Lower leg skin (tissue), 3 donors: ENCODE data around the gene NUCB2.

Experiments used
- POLR2A ChIP-seq, 2 donors: fragments of 450-650 bp; IDR thresholded peaks; one replicate each; pipeline ENCODE4 v1.6.1; 2016 to 2017; ENCODE audit warnings: antibody characterized with exemption in 2 of 2, mild to moderate bottlenecking in 1 of 2, moderate library complexity in 1 of 2
- TF ChIP-seq, protein P1 (sequence below), 3 donors: fragments of 450-650 bp; IDR thresholded peaks; one replicate each; pipeline ENCODE4 v1.5.1; 2016; ENCODE audit warnings: antibody characterized with exemption in 3 of 3, mild to moderate bottlenecking in 3 of 3, moderate library complexity in 2 of 3

DNA sequence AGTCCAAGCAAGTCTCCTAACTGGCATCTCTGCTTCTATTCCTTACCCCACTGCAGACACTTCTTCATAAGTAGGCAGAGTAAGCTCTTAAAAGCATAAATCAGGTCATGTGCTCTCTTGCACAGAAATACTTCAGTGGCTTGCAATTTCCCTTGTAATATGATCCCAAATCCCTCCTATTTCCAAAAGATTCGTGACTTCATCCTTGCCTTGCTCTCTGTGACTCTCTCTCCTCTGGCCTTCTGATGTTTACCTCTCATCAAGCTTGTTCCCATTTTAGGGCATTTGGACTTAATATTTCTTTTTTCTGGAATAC is 37.7 kb downstream of the NUCB2 start:
- TF ChIP-seq, protein P1, sequence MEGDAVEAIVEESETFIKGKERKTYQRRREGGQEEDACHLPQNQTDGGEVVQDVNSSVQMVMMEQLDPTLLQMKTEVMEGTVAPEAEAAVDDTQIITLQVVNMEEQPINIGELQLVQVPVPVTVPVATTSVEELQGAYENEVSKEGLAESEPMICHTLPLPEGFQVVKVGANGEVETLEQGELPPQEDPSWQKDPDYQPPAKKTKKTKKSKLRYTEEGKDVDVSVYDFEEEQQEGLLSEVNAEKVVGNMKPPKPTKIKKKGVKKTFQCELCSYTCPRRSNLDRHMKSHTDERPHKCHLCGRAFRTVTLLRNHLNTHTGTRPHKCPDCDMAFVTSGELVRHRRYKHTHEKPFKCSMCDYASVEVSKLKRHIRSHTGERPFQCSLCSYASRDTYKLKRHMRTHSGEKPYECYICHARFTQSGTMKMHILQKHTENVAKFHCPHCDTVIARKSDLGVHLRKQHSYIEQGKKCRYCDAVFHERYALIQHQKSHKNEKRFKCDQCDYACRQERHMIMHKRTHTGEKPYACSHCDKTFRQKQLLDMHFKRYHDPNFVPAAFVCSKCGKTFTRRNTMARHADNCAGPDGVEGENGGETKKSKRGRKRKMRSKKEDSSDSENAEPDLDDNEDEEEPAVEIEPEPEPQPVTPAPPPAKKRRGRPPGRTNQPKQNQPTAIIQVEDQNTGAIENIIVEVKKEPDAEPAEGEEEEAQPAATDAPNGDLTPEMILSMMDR (IDR thresholded peaks at IDR 0.05), result no peak
- TF ChIP-seq POLR2A (IDR thresholded peaks at IDR 0.05), result no peak
